NCI-H1694 (cell line): Measurements from ENCODE around the gene MAGED1.

ENCODE experiments used
- DNase-seq: peaks from one replicate; lab custom pipeline; 2025; lab: John Stamatoyannopoulos, UW

Gene MAGED1, protein sequence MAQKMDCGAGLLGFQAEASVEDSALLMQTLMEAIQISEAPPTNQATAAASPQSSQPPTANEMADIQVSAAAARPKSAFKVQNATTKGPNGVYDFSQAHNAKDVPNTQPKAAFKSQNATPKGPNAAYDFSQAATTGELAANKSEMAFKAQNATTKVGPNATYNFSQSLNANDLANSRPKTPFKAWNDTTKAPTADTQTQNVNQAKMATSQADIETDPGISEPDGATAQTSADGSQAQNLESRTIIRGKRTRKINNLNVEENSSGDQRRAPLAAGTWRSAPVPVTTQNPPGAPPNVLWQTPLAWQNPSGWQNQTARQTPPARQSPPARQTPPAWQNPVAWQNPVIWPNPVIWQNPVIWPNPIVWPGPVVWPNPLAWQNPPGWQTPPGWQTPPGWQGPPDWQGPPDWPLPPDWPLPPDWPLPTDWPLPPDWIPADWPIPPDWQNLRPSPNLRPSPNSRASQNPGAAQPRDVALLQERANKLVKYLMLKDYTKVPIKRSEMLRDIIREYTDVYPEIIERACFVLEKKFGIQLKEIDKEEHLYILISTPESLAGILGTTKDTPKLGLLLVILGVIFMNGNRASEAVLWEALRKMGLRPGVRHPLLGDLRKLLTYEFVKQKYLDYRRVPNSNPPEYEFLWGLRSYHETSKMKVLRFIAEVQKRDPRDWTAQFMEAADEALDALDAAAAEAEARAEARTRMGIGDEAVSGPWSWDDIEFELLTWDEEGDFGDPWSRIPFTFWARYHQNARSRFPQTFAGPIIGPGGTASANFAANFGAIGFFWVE

DNA sequence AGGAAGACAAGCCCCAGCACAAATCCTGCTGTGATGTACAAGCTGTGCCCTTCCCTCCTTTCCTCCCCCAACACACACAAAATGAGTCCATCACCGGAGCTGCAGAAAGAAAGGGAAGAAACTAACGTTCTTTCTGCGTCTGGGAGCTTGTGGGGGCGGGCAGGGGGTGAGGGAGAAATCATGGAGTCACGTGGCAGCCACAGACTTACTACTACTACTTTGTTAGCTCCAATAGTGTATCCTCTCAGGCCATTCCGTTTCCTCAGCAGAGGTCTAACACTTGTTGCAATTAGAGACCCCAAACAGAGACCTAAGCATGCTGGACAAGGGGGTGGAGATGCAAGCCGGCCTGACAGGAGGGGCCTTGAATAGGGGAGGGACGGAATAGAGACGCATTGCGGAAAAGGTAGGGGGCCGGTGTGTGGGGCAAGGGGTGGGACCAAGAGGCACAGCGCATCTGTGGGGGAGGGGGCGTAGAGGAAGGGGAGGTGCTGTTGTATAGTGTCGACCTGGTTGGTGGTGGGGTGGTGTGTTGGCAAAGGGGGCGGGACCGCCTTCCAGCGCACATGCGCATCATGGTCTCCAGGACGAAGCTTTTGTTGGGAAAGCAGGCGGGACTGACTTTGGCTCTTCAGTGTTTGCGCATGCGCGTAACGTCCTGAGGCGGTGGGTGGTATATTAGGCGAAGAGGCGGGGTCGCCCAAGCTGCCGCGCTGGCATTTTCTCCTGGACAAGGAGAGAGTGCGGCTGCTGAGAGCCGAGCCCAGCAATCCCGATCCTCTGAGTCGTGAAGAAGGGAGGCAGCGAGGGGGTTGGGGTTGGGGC, at the start of gene MAGED1:
Gene MAGED1 (plus strand): TSS at position 703 of the 825 bp plus-strand sequence. CDS start 682 bp downstream, outside the sequence.
- peak; percentile 97 for DNase-seq

DNA sequence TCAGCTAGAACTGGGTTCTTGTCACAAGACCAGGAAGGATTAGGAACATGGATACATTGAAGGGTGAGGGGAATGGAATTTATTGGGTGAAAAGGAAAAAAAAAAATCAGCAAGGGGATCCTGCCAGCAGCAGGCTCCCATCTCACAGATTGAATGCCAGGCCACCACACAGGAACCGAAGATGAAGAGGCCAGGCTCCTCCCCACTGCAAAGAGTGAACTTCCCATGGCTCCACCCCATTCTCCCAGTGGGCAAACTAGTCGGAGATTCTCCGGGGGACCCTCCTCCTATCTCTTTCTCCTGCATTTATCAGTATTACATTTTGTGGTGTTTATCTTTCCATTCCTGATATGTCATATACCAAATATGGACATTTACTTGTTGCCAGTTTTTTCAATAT, 46.0 kb upstream of the MAGED1 start:
- DNase-seq = no peak

DNA sequence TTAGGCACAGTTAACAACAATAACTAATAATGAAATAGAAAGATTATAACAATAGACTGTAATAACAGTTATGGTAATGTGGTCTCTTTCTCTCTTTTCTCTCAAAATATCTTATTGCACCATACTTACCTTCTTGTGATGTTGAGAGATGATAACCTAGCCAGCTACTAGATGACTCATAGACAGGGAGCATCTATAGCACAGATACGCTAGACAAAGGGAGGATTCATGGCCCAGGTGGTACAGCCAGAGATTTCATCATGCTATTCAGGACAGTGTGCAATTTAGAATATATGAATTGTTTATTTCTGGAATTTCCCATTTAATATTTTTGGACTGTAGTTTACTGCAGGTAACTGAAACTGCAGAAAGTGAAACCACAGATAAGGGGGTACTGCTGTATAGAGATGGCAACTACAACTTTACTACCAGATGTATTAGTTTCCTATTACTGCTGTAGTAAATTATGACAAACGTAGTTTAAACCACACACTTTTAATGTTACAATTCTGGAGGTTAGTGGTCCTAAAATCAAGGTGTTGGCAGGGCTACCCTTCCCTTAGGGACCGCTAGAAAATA, 41.8 kb upstream of the MAGED1 start:
- DNase-seq = no peak

DNA sequence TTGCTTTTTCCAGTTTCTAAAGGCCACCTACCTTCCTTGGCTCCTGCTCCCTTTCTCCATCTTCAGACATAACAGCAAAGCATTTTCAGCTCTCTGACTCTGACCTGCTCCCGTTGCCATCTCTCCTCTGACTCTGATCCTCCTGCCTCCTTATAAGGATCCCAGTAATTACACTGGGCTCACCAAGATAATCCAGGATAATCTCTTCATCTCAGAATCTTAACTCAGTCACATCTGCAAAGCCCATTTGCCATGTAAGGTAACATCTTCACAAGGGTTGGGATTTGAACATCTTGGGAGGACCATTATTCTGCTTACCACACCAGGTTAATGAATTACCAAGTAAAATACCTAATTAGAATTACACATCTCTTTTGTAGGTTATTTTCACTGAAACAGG, 41.3 kb upstream of the MAGED1 start:
- no peak for DNase-seq

DNA sequence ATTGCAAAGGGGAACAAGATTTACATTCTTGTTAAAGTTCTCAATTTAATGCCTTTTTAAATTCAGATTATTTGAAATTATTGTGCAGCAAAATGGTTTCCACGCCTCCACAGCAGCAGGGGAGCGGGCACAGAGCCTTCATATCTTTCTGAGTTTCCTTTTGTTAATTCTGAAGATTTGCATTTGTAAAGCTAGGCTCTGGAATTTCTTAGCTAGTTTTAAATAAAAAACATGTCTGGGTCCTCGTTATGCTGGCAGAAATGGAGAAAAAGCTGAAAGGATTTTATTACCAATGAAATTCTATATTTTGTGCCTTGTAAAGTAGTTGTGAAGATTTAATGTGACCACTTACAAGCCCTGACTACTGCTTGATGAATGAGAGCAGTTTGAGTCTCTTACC, 40.8 kb upstream of the MAGED1 start:
- no peak for DNase-seq

DNA sequence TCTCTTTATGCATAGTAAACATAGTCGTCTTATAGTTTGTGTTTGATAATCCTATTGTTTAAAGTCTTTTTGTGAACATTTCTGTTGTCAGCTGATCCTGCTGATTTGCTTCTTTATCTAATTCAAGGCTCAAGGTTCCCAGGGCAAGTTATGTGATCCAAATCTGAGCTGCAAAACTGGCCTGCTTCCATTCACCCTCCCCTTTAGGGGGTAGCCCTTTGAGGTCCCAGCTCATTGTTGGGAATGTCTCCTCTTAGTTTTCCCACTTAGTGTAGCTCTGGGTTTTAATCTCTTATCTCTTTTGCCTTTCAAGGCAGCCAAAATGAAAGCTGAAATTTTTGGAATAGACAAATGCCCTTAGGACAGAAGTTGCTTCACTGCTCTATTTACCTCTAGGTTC, 40.2 kb upstream of the MAGED1 start:
- no peak for DNase-seq

DNA sequence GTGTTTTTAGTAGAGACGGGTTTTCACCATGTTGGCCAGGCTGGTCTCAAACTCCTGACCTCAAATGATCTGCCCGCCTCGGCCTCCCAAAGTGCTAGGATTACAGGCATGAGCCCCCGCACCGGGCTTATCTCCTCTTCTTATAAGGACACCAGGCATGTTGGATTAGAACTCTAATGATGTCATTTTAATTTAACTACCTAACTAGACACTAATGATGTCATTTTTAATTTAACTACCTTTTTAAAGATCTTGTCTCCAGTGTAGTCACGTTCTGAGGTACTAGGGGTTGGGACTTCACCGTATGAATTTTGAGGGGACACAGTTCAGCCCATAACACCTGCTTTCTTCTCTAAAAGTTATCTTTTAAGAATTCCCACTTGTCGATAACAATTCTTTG, 37.7 kb upstream of the MAGED1 start:
- DNase-seq = no peak

DNA sequence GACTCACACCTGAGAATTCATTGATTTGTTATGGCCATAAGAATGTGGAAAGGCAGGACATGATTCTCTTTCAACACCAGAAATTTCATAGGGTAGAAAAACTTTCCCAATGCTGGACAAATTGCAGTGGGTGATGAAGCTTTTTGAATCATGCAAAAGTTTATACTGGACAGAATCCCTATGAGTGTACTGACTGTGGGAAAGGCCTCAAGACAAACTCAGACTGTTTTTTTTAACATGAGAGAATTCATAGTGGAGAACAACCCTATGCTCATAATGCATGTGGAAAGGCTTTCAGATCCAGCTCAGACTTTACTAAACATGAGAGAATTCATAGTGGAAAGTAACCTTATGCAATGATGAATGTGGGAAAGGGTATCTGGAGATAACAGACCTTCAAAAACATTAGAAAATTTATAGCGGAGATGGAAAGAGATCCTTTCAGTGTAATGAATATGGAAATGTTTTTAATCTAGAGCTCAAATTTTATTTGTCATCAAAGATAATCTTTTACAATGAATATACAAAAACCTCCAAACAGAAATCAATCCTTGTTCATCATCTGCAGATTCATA, 36.2 kb upstream of the MAGED1 start:
- DNase-seq = no peak

DNA sequence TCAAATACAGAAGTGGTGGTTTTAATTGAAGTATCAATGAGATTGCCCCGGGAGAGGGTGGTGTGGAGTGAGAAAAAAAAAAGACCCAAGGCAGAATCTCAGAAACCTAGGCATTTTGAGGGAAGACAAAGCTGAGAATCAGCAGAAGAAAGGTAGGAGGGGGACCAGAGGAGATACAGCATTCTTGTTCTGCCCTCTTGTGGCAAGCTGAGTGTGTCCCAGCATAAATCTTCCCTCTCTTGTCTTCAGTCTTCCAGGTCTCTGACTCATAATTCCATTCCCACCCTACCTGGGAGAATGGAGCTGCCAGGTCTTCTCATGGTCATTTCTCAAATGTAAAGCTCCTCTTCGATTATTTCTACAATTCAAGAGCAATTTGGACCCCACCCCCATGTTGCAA, 32.7 kb upstream of the MAGED1 start:
- DNase-seq = peak; percentile 3

DNA sequence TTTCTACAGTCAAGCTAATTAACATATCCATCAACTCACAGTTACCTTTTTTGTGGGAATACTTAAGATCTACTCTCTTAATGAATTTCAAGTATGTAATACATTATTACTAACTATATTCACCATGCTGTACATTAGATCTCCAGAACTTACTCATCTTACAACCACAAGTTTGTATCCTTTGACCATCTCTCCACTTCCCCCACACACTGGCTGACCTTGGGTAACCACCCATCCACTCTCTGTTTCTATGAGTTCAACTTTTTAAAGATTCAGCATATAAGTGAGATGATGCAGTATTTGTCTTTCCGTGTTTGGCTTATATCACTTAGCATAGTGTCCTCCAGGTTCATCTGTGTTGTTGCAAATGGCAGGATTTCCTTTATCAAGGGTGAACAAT, 30.5 kb upstream of the MAGED1 start:
- no peak for DNase-seq

DNA sequence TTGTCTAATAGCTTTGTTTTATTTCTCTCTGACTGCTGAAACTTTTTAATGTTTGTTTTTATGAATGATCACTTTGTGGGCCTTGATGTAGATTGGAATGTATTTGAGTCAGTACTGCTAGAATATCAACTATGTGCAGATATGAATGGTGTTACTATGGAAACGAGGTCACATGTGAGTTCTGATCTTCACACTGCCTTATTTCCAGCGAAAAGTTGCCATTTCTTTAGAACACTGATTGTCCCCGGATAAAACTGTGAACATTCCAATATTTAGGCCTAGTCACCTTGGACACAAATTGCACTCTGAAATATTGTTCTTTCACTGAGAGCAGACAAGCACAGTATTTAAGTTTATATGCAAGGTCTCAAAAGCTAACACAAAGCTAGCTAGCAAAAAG, 27.2 kb upstream of the MAGED1 start:
- DNase-seq = no peak

DNA sequence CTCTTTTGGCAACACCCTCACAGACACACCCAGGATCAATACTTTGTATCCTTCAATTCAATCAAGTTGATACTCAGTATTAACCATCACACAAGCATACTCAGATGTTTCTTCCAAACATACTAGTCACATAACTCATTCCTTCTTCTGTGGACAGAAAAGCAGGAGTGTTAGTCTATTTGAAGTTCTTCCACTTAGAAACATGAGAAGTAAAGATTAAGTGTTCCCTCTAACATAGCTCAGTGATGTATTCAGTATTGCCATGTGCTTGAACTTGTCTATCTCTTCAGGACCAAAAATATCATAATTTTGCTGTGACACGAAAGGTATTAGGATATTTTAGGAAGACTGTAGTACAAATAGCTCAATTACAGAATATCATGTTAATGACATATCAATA, 25.8 kb upstream of the MAGED1 start:
- no peak for DNase-seq

DNA sequence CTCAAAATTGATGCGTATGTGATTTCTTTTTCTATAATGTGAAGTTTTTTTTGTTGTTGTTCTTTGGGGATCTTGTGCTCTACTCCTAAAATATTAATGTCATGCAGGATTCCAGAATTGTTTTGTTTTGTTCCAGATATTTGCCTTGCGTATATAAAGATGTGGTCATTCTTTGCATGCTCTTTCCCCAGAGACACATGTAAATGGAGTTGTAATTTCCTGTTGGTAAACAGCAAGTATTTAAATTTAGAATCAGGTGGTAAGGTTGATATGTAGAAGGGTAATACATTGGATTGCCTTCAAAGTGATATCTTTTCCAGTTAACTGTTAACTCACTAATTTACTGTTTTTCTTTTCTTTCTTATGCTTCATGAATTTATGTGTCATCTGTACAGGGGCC, 23.1 kb upstream of the MAGED1 start:
- DNase-seq = no peak

DNA sequence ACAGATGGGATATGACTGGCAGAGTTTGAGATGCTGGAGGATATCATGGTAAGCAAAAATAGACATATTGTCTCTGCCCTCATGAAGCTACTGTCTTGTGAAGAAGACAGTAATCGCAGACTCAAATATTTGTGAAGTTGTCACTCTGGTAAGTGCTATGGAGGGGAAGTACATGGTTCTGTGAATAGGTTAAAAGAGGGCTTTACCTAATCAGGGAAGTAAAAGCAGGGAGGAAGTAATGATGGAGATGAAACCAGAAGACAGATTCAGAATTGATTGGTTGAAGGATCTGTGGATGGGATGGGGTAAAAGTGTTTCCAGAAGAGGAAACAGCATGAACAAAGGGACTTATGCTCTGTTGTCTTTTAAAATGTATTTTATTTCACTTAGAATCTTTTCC, 19.3 kb upstream of the MAGED1 start:
- DNase-seq = no peak

DNA sequence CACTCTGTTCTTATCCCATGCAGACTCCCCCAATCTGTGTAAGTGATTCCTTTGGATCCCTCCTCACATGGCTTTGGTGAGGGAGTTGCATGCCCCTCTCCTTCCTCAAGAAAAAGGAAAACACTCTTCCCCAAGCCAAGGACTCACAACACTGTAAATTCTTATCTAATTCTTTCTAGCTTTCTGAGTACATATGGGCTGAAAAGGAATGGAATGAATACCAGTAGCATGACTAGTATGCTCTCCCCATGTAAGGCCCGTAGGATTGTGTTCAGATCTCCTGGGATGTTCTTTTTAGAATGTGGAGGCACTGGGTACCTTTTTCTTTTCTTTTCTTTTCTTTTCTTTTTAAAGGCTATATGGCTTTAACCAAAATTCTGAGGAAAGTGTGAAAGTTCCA, 17.0 kb upstream of the MAGED1 start:
- DNase-seq = no peak

DNA sequence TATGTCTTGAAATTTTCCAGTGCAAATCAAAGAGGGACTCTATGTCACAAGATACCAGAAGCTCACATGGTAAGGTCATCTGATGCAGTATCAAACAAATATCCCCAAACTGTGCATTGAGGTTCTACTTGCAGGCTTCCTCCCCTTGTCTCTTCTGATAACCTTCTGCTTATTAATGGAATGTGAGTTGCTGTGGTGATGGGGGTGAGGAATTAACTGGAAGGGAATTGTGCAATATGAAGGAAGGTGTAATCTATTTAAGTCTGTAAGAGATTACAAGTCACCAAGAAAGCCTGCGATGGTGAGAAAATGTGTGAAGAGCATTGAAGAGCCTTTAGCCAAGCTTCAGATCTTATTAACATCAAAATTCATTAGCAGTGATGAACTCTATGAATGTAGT, 15.4 kb upstream of the MAGED1 start:
- DNase-seq = no peak

DNA sequence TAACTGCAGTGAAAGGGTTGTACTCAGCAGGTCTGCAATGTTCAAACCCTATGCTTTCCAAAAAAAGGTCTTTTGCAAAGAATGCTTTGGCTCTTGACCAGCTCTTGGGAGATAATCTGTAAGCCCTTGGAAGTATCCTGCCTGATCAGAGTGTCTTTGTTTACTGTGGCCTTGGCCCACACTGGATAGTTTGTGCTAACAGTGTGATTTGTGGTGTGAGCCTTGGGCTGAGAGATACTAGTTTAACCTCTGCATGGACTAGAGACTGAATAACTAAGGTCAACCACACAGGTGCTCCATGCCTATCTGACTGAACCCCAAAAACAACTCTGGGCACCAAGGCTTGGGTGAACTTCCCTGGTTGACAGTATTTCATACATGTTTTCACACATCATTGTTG, 3.6 kb upstream of the MAGED1 start:
- no peak for DNase-seq

DNA sequence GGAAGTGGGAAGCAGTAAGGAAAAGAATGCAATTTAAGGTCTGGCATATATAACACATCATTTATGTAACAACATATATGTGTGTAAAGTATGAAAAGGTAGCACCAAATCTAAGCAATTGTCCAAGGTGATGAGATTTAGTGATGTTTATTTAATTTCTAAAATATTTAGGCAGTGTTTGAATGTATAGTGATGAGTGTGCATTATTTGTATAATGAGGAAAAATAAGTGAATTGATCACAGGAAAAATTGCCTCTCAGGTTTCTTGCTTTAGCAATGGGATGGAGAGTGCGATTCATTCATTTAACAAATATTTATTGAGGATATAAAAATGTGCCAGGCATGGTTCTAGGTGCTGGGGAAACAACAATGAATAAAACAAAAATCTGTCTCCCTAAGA, 2.2 kb upstream of the MAGED1 start:
- no peak for DNase-seq

DNA sequence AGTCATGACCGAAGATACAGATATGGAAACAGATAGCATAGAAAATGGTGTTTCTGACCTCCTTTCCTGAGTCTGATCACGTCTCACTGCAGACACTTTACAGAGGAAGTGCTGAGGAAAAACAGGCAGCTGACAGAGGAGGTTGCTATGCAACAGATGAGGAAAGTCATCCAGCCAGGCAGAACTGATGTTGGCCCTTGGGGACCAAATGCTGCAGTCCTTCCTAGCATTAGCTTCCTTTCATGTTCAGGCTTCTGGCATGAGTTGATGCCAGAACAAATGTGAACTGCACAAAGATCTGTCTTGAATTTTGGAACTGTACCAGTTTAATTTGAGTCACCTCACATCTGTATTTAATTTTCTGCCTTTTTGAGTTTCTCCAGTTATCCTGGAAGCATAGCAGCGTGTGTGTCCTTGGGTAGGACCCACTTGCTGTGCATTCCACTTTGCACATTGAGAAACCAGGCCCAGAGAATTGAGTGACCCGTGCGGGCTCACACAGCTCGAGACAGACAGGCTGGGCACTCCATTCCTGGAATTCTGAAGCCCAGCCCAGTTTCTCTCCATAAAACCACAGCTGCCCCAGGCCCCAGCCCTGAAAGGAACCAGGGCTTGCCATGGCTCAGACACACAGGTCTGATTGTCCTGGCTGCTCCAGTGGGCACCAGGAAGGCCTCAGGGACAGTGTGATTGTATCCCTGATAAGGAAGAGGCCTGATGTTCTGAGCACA, 1.4 kb upstream of the MAGED1 start:
- DNase-seq = peak; percentile 81

DNA sequence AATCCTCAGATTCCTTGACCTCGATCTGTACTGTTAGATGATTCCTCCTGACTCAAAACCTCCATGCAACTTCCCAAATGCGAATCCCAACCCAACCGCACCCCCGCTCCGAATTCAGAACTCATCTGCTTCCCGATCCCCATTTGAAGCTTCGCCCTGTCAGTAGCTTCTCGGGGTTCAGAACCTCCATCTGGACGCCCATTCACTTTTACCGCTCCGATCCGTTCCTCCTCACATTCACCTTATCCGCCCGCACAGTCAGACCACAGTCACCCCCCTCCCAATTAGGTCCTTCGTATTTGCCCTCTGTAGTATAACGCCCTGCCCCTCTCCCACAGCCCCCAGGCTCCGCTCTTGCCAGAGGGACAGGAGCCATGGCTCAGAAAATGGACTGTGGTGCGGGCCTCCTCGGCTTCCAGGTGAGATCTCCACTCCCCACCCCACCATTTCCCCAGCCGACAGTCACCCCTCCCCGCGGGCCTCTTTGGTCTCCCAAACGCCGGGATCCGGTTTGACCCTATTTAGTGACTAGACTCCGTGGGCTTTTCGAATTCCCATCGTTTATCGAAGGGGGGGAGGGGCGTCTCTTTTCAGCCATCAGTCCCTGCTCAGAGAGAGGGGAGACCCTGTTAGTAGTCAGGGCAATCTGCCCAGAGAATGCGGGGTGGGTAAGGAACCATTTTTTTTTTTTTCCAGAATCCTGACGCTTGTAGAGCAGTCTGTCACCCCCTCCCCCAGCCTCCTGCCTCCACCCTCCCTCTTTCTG, 691 bp downstream of the MAGED1 start:
- peak; percentile 75 for DNase-seq
